Smooth muscle cell (in vitro differentiated cells): ENCODE results near the gene SEMA6A. TPM values are rescaled to one million over a fixed set of nuclear protein-coding genes. Genes with fewer than 3 reads are reported as not detected.

ENCODE experiments used
- DNase-seq: peaks from one replicate; lab custom pipeline; 2025; ENCODE audit not compliant: unreplicated experiment; lab: John Stamatoyannopoulos, UW
- H2AFZ ChIP-seq: fragments of 200-600 bp; sonication (generic); 2 replicates; pipeline ENCODE4 v1.6.0; 2016; ENCODE audit warnings: antibody characterized with exemption, low read depth, mild to moderate bottlenecking
- H3F3A ChIP-seq: fragments of 200-600 bp; sonication (generic); 2 replicates; pipeline ENCODE4 v1.6.0; 2017; ENCODE audit warnings: antibody characterized with exemption, low read depth
- H3K27ac ChIP-seq: fragments of 200-600 bp; sonication (generic); 2 replicates; pipeline ENCODE4 v1.5.1; 2016; ENCODE audit warnings: low read depth, mild to moderate bottlenecking
- H3K27me3 ChIP-seq: fragments of 200-600 bp; sonication (generic); 2 replicates; pipeline ENCODE4 v1.6.1; 2016; ENCODE audit warnings: low read depth, mild to moderate bottlenecking
- H3K36me3 ChIP-seq: fragments of 200-600 bp; sonication (generic); 2 replicates; pipeline ENCODE4 v1.5.1; 2016; ENCODE audit warnings: low read depth
- H3K4me1 ChIP-seq: fragments of 200-600 bp; sonication (generic); 2 replicates; pipeline ENCODE4 v1.5.1; 2016; ENCODE audit warnings: low read depth
- H3K4me2 ChIP-seq: fragments of 200-600 bp; sonication (generic); 2 replicates; pipeline ENCODE4 v1.6.0; 2016; ENCODE audit warnings: mild to moderate bottlenecking
- H3K4me3 ChIP-seq: fragments of 200-600 bp; sonication (generic); 2 replicates; pipeline ENCODE4 v1.5.1; 2016; ENCODE audit warnings: mild to moderate bottlenecking
- H3K79me2 ChIP-seq: fragments of 200-600 bp; sonication (generic); 2 replicates; pipeline ENCODE4 v1.6.0; 2016; ENCODE audit warnings: low read depth, mild to moderate bottlenecking
- H3K9ac ChIP-seq: fragments of 200-600 bp; sonication (generic); 2 replicates; pipeline ENCODE4 v1.6.0; 2016; ENCODE audit warnings: low read depth
- H3K9me3 ChIP-seq: fragments of 200-600 bp; sonication (generic); replicated peaks from 2 replicates; pipeline ENCODE4 v1.5.1; 2016; ENCODE audit warnings: low read depth
- H4K20me1 ChIP-seq: fragments of 200-600 bp; sonication (generic); 2 replicates; pipeline ENCODE4 v1.6.0; 2016; ENCODE audit warnings: low read depth
- WGBS: methylation state at CpG from one replicate; pipeline ENCODE4 v1.1.7; 2016; ENCODE audit warnings: low lambda C conversion rate; 5-methylcytosine and 5-hydroxymethylcytosine counted together
- polyA plus RNA-seq: library from polyadenylated mRNA; unstranded; fragments of >200 nt; fragmentation: Nextera tagmentation; extraction: Ambion mirVana; gene quantifications from 2 replicates; pipeline ENCODE4 v1.2.1, GENCODE V29; 2016
- total RNA-seq: library from RNA; depleted of rRNA; stranded (reverse); fragments of >200 nt; gene quantifications from 2 replicates; pipeline ENCODE4 v1.2.3, GENCODE V29; 2014
- TF ChIP-seq, protein P1 (sequence below): fragments of 200-600 bp; sonication (generic); IDR thresholded peaks from 2 replicates; pipeline ENCODE4 v1.5.1; 2017; ENCODE audit warnings: borderline replicate concordance, mild to moderate bottlenecking, antibody characterized with exemption; ENCODE audit not compliant: insufficient read depth, poor library complexity, severe bottlenecking

The SEMA6A gene
- total and polyA plus RNA-seq, 2 experiments from 2014 or later = 6.3 to 12.9 TPM

DNA sequence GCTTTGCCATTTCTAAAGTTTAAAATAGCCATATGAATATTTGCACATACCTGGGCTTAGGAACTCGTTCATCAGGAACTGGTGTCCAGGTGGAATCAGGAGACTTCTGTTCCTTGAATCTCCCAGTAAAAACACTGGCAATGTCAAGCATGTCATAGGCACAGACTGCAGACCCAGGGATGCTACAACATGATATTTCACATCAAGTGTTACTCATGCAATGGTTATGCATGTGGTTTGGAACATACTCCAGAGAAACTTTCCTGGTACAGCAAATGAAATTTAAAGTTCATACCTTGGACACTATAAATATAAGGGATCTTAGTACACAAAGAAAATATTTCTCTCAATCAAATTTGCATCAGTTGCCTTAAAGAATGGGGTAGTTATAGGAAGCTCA lies 92.2 kb downstream of the SEMA6A start:
- H3K9me3 ChIP-seq = no peaks in the 10 kb centered on the region
- no peak for DNase-seq
- no peak overlapping the region for H3K9ac ChIP-seq
- H3K27me3 ChIP-seq = no peaks in the 10 kb centered on the region
- 85% methylated on average over 1 of the region's 1 CpG for WGBS
- H3K79me2 ChIP-seq = no peaks in the 10 kb centered on the region
- H3K36me3 ChIP-seq = no peaks in the 10 kb centered on the region
- no peak overlapping the region for H3K4me2 ChIP-seq
- no peaks in the 10 kb centered on the region for H3F3A ChIP-seq
- no peak overlapping the region for H3K4me3 ChIP-seq
- H2AFZ ChIP-seq = no peak overlapping the region
- no peaks in the 10 kb centered on the region for H4K20me1 ChIP-seq
- H3K27ac ChIP-seq = no peak overlapping the region
- TF ChIP-seq, protein P1, sequence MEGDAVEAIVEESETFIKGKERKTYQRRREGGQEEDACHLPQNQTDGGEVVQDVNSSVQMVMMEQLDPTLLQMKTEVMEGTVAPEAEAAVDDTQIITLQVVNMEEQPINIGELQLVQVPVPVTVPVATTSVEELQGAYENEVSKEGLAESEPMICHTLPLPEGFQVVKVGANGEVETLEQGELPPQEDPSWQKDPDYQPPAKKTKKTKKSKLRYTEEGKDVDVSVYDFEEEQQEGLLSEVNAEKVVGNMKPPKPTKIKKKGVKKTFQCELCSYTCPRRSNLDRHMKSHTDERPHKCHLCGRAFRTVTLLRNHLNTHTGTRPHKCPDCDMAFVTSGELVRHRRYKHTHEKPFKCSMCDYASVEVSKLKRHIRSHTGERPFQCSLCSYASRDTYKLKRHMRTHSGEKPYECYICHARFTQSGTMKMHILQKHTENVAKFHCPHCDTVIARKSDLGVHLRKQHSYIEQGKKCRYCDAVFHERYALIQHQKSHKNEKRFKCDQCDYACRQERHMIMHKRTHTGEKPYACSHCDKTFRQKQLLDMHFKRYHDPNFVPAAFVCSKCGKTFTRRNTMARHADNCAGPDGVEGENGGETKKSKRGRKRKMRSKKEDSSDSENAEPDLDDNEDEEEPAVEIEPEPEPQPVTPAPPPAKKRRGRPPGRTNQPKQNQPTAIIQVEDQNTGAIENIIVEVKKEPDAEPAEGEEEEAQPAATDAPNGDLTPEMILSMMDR = no peak
- H3K4me1 ChIP-seq = no peaks in the 10 kb centered on the region

DNA sequence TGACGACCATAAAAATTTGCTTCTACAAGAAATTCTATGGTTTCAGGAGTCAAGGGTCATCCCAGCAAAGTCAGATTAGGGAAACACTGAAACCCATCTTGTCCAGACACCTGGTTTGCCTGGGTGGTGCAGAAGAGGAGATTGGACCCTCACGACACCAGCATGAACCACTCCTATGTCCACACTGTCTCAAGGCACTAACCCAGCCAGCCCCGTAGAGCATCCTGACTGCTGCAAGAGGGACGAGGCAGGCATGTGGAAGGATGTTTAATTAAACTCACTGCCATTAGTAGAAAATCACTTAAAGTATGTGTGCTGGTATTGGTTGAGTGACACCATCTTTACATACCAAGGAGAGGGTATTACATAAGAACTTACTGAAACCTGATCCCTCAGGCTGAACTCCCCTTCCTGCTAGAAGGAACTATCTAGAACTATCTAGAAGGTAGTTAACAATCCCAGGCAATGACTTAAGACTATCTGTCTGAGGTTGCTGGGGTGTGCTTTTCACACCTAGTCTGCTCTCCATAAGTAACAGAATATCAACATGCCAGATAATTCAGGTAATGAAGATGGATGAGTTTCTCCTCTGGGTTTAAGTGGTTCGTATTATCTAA lies 93.6 kb downstream of the SEMA6A start:
- no peaks in the 10 kb centered on the region for H3K27me3 ChIP-seq
- WGBS = 94% methylated on average over 5 of the region's 5 CpGs
- H3K36me3 ChIP-seq = peaks cover 2% of the 10 kb centered on the region
- no peaks in the 10 kb centered on the region for H3F3A ChIP-seq
- H3K4me2 ChIP-seq = no peak overlapping the region
- no peaks in the 10 kb centered on the region for H3K79me2 ChIP-seq
- no peaks in the 10 kb centered on the region for H3K9me3 ChIP-seq
- no peaks in the 10 kb centered on the region for H3K4me1 ChIP-seq
- TF ChIP-seq, protein P1 = no peak
- no peaks in the 10 kb centered on the region for H4K20me1 ChIP-seq
- no peak overlapping the region for H3K4me3 ChIP-seq
- no peak overlapping the region for H2AFZ ChIP-seq
- no peak overlapping the region for H3K9ac ChIP-seq
- DNase-seq = no peak
- H3K27ac ChIP-seq = no peak overlapping the region

DNA sequence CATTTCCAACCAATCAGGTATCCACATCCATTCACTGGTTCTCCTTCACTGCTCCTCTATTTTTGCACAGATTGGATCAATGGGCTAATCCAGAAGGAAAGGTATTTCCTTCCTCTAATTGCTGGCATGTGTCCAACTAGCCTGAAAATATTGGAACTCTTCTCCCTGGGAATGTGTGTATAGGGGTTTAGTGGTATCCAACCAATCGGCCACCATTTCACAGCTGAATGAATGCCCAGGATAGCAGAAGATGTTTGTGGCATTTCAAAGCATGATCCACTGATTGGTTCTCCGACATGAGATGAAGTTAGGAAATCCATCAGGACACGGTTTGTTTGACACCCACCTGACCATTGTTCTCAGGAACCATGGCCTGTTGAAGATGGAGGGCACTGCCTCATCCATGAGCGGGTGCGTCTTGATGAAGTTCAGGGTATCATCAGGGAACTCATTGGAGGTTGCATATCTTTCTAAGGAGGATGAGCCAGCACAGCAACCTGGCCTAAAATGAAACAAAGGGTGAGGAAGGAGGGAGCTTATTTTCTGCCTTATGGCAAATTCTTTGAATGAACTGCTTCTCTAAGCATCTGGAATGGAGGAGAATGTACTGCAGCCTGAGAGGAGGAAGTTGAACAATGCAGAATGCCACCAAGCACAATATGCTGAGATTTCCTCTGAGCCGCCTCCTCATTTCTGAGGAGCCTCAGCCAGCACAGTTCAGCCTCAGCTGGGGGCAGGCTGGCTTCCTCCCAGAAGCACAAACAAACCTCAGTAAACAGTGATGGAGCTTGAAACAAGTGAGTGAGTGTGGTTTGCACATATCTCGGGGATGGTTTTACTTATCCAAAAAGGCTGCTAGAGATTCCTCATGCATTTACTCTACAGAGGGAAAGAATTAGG lies 94.6 kb downstream of the SEMA6A start:
- no peak overlapping the region for H3K9ac ChIP-seq
- H3K4me1 ChIP-seq = no peaks in the 10 kb centered on the region
- H3F3A ChIP-seq = no peaks in the 10 kb centered on the region
- no peaks in the 10 kb centered on the region for H3K27me3 ChIP-seq
- no peak for DNase-seq
- no peak overlapping the region for H3K4me2 ChIP-seq
- H3K27ac ChIP-seq = no peak overlapping the region
- H3K36me3 ChIP-seq = peaks cover 2% of the 10 kb centered on the region
- 85% methylated on average over 7 of the region's 7 CpGs for WGBS
- TF ChIP-seq, protein P1 = no peak
- H3K4me3 ChIP-seq = no peak overlapping the region
- no peaks in the 10 kb centered on the region for H3K9me3 ChIP-seq
- no peak overlapping the region for H2AFZ ChIP-seq
- no peaks in the 10 kb centered on the region for H3K79me2 ChIP-seq
- H4K20me1 ChIP-seq = no peaks in the 10 kb centered on the region
